ENCODE data around the gene ARMH4. TPM values are rescaled to one million over a fixed set of nuclear protein-coding genes. Genes with fewer than 3 reads are reported as not detected.
A peak's percentile ranks its signal among the peaks of the same experiment; 100 is the strongest.

ARMH4 gene
- total and polyA plus RNA-seq, 4 donors, result 0.40 to 14.2 (median 1.1) TPM

- H3K9me3 ChIP-seq (ENCODE audit: control insufficient read depth in 4 of 4, insufficient read depth in 3 of 4, low read length in 3 of 4), result no peaks in the 10 kb centered on the region
- DNase-seq, result no peak
- ATAC-seq (ENCODE audit: insufficient read depth, low FRiP score), result no peak
- no peaks in the 10 kb centered on the region for H3K4me1 ChIP-seq (ENCODE audit: control insufficient read depth in 5 of 5, insufficient read depth in 5 of 5, low read length in 5 of 5)
- no peak for TF ChIP-seq CTCF (IDR thresholded peaks at IDR 0.05; ENCODE audit: control extremely low read depth, extremely low read depth)
- no peaks in the 10 kb centered on the region for H3K36me3 ChIP-seq (ENCODE audit: control insufficient read depth in 4 of 4, insufficient read depth in 4 of 4, low read length in 4 of 4)
- H3K9ac ChIP-seq (ENCODE audit: insufficient read depth in 1 of 2, low read length in 2 of 2), result no peak overlapping the region
- no peak overlapping the region for H3K27ac ChIP-seq (ENCODE audit: low read depth in 1 of 2, low read length in 1 of 2)
- 83 to 93% methylated on average over 4 of the region's 4 CpGs for WGBS, 2 donors
- H3K4me3 ChIP-seq, result no peak overlapping the region
- H3K27me3 ChIP-seq (ENCODE audit: control insufficient read depth in 3 of 3, insufficient read depth in 3 of 3, low read length in 2 of 3), result no peaks in the 10 kb centered on the region
Measured at GRCh38 chr14:57991353-57991752, 160.7 kb downstream of the ARMH4 start.

GRCh38 chr14:57988445-57988844 lies 163.6 kb downstream of the ARMH4 start:
- DNase-seq, result no peak
- no peak overlapping the region for H3K27ac ChIP-seq (ENCODE audit: low read depth in 1 of 2, low read length in 1 of 2)
- no peak for TF ChIP-seq CTCF (IDR thresholded peaks at IDR 0.05; ENCODE audit: control extremely low read depth, extremely low read depth)
- H3K9me3 ChIP-seq (ENCODE audit: control insufficient read depth in 4 of 4, insufficient read depth in 3 of 4, low read length in 3 of 4), result no peaks in the 10 kb centered on the region
- WGBS, 2 donors, result 89% methylated on average over 5 of the region's 5 CpGs
- no peaks in the 10 kb centered on the region for H3K4me1 ChIP-seq (ENCODE audit: control insufficient read depth in 5 of 5, insufficient read depth in 5 of 5, low read length in 5 of 5)
- H3K4me3 ChIP-seq, result no peak overlapping the region
- no peak overlapping the region for H3K9ac ChIP-seq (ENCODE audit: insufficient read depth in 1 of 2, low read length in 2 of 2)
- H3K36me3 ChIP-seq (ENCODE audit: control insufficient read depth in 4 of 4, insufficient read depth in 4 of 4, low read length in 4 of 4), result no peaks in the 10 kb centered on the region
- no peaks in the 10 kb centered on the region for H3K27me3 ChIP-seq (ENCODE audit: control insufficient read depth in 3 of 3, insufficient read depth in 3 of 3, low read length in 2 of 3)
- ATAC-seq (ENCODE audit: insufficient read depth, low FRiP score), result no peak

GRCh38 chr14:57987596-57988300 lies 164.3 kb downstream of the ARMH4 start:
- Histone ChIP-seq H3K36me3 (ENCODE audit: control insufficient read depth in 4 of 4, insufficient read depth in 4 of 4, low read length in 4 of 4) (no peaks in the 10 kb centered on the region), H3K9ac (ENCODE audit: insufficient read depth in 1 of 2, low read length in 2 of 2) (no peak overlapping the region), H3K27ac (ENCODE audit: low read depth in 1 of 2, low read length in 1 of 2) (no peak overlapping the region), H3K4me1 (ENCODE audit: control insufficient read depth in 5 of 5, insufficient read depth in 5 of 5, low read length in 5 of 5) (no peaks in the 10 kb centered on the region), H3K9me3 (ENCODE audit: control insufficient read depth in 4 of 4, insufficient read depth in 3 of 4, low read length in 3 of 4) (no peaks in the 10 kb centered on the region), H3K4me3 (no peak overlapping the region), H3K27me3 (ENCODE audit: control insufficient read depth in 3 of 3, insufficient read depth in 3 of 3, low read length in 2 of 3) (no peaks in the 10 kb centered on the region)
- WGBS, 2 donors, result 65 to 69% methylated on average over 6 of the region's 6 CpGs
- DNase-seq (peak in 2 of 3 donors; percentile 27 to 31), ATAC-seq (ENCODE audit: insufficient read depth, low FRiP score) (no peak)
- no peak for TF ChIP-seq CTCF (IDR thresholded peaks at IDR 0.05; ENCODE audit: control extremely low read depth, extremely low read depth)

- no peaks in the 10 kb centered on the region for H3K4me1 ChIP-seq (ENCODE audit: control insufficient read depth in 5 of 5, insufficient read depth in 5 of 5, low read length in 5 of 5)
- H3K9me3 ChIP-seq (ENCODE audit: control insufficient read depth in 4 of 4, insufficient read depth in 3 of 4, low read length in 3 of 4), result no peaks in the 10 kb centered on the region
- no peak overlapping the region for H3K4me3 ChIP-seq
- DNase-seq (no peak), ATAC-seq (ENCODE audit: insufficient read depth, low FRiP score) (no peak)
- TF ChIP-seq CTCF (IDR thresholded peaks at IDR 0.05; ENCODE audit: control extremely low read depth, extremely low read depth), result no peak
- H3K9ac ChIP-seq (ENCODE audit: insufficient read depth in 1 of 2, low read length in 2 of 2), result no peak overlapping the region
- H3K27me3 ChIP-seq (ENCODE audit: control insufficient read depth in 3 of 3, insufficient read depth in 3 of 3, low read length in 2 of 3), result no peaks in the 10 kb centered on the region
- no peaks in the 10 kb centered on the region for H3K36me3 ChIP-seq (ENCODE audit: control insufficient read depth in 4 of 4, insufficient read depth in 4 of 4, low read length in 4 of 4)
- WGBS, 2 donors, result 84 to 100% methylated on average over 1 of the region's 1 CpG
- no peak overlapping the region for H3K27ac ChIP-seq (ENCODE audit: low read depth in 1 of 2, low read length in 1 of 2)
Measured at GRCh38 chr14:57987051-57987450, 165.0 kb downstream of the ARMH4 start.

All from lung (tissue), 12 donors.